Activated T-cell treated with anti-CD3 and anti-CD28 coated beads for 1 hour (primary cell): ENCODE measurements around the gene PLCB4.

Experiments used
- DNase-seq: peaks from one replicate; pipeline ENCODE4 v3.0.0-alpha.2; 2020; ENCODE audit warnings: low read depth

PLCB4 gene

GRCh38 chr20:9453201-9453600 is 384.3 kb downstream of the PLCB4 start:
- no peak for DNase-seq

GRCh38 chr20:9454791-9455190 is 385.9 kb downstream of the PLCB4 start:
- DNase-seq, result no peak

DNA sequence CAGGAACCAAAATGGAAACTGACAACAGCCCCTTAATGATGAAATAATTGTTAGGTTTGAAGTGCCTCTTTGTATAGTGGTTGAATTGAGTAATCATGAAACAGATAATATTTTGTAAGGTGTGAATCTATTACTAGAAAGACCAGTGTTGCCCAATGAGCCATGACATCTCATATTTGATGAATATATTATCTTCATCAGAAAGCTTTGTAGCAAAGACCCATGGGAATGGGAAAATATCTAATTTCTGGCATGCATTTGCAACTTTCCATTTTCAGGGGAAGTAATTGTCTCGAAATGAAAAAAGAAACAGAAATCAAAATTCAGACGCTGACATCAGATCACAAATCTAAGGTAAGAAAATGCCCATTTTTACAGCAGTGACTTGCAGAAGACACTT is 388.2 kb downstream of the PLCB4 start:
- DNase-seq, result no peak

- DNase-seq, result no peak
Observed at GRCh38 chr20:9458138-9458796, 389.4 kb downstream of the PLCB4 start.

- DNase-seq, result no peak
Observed at GRCh38 chr20:9460518-9460917, 391.6 kb downstream of the PLCB4 start.

- DNase-seq, result no peak
Observed at GRCh38 chr20:9467995-9468394, 399.1 kb downstream of the PLCB4 start.

DNA sequence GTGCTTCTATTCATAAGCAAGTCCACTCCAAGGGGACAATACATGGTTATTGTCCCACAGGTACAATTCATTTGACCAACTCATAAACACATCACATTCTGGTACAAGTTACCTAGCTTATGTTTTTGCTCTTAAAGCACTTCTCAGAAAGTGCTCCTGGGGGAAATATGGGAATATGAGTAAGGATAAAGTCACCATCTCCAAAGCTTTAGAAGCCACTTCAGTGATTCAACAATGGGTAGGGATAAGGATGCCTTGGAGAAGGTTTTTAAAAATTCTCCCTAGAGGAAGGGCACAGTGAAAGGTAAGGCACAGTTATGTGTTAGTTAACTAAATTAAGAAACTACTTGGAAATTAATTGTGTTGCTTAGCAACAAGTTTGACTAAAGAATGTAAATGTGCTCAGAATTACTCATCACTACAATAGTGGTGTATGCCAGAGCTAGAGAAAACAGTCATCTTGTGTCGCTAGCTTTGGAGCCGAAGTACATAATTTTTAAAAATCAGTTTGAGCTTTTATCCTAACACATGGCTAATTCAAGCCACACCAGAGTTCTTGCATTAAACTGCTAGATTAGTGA is 406.0 kb downstream of the PLCB4 start:
- DNase-seq, result no peak

DNA sequence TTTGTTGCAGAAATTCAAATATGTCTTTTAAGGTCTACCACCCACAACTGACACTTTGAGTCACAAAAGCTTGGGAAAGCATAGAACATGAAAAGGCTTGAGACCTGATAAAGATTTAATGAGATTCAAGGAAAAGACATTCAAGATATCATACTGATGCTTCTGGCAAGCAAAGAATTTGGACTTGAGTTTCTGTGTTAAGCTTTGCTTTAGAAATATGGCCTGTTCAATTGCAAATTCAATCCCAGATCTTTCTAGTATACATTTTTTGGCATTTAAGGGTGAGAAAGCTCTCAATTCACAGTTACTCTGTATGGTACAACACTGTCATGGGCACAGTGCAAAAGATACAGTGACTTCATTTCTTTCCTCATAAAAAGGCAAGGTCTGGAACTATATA is 406.6 kb downstream of the PLCB4 start:
- DNase-seq, result no peak

DNA sequence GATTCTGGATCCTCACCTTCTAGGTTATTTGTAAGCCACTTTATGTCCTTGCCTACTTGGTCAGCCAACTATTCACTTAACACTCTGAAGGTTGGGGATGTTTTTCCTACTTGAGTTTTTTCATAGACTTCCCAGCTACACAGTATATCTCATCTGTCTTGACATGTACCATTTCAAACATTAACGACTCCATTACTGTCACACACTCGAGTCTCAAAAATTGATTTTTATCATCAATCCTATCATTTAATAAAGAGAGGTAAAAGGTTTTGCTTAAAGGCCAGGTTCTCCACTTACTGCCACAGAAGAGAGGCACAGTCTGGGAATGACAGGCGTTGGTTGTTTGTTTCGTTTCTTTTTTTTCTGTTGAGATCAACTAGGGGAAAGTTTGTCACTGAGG is 407.3 kb downstream of the PLCB4 start:
- DNase-seq, result no peak

- no peak for DNase-seq
Observed at GRCh38 chr20:9476637-9477036, 407.8 kb downstream of the PLCB4 start.

- DNase-seq, result no peak
Observed at GRCh38 chr20:9478771-9479170, 409.9 kb downstream of the PLCB4 start.

- DNase-seq, result no peak
Observed at GRCh38 chr20:9480066-9480465, 411.2 kb downstream of the PLCB4 start.

- no peak for DNase-seq
Observed at GRCh38 chr20:9482180-9482579, 413.3 kb downstream of the PLCB4 start.

- no peak for DNase-seq
Observed at GRCh38 chr20:9483131-9483530, 414.2 kb downstream of the PLCB4 start.

DNA sequence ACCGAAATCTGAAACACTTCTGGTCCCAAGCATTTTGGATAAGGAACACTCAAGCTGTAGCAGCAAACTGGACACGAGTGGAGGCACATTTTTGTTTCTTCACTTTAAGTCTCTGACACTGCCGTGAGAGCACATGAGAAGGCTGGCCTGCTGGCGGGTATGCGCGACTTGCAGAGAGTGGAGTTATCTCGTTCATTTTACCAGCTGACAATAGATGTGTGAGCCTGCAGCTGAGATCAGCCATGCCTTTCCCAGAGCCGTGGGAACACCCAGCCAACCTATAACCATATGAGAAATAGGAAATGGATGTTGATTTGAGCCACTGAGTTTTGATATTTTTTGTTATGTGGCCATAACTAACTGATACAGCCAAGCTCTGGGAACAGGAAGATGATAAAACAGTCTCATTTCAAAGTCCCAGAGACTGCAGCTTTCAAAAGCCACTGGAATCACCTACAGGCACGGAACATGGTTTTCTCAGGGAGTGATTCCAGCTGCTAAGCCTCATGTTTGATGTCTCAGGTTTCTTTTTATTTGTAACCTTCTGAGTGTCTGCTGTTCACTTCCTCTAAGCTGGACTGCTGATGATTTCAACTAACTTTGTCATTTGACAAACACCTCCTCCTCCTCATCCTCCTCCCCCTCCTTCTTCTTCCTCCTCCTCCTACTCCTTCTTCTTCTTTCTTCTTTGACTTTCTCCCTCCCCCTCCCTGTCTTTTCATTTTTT is 416.9 kb downstream of the PLCB4 start:
- DNase-seq, result no peak

DNA sequence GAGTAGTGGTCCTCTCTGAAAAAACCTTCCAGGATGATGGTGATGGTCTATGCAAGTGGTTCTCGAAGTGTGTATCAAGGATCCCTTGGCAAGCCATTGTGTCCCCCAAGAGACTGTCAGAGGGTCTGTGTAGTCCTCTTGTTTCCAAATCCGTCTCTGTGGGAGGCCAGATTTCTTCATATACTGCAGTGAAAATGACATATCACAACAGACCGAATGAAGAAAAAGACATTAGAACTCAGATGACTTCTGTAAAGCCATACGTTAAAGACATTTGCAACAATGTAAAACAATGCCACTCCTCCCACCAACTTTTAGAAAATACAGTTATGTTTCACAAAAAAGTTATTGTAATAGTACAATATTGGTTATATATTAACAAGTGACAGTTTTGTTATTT is 418.3 kb downstream of the PLCB4 start:
- no peak for DNase-seq

- no peak for DNase-seq
Observed at GRCh38 chr20:9488063-9488462, 419.2 kb downstream of the PLCB4 start.

DNA sequence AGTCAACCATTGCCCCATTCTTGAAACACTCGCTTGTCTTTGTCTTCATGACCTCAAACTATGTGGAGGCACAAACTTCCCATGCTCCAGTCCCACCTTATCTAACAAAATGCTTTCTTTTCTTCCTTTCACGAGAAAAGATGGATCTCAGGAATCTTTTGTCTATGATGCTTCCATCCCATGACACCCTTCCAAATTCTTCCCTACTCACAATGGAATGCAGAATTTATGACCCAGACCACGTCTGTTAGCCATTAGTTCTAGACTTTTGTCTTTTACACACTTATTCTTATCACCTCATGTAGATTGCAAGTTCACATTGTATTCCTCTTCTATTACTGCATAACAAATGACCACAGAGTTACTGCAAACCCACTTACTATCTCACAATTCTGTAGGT is 421.3 kb downstream of the PLCB4 start:
- DNase-seq, result no peak

GRCh38 chr20:9490631-9491030 is 421.7 kb downstream of the PLCB4 start:
- no peak for DNase-seq

DNA sequence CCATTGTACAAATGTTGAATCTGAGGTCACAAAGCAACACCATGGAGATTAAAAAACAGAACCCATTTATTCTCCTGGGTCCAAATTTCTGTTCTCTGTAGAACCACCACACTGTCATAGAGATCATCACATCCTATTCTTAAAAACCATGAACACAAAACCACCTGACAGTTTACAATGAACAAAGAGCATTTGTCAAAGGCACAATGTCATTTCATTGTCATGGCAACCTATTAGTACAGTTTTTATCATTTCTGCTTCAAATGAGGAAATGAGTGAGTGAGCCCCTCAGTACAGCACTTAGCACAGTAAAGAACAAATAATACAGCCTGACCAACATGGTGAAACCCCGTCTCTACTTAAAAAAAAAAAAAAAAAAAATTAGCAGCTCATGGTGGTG is 422.4 kb downstream of the PLCB4 start:
- no peak for DNase-seq

- no peak for DNase-seq
Observed at GRCh38 chr20:9492067-9492466, 423.2 kb downstream of the PLCB4 start.

- DNase-seq, result no peak
Observed at GRCh38 chr20:9493803-9494202, 424.9 kb downstream of the PLCB4 start.

DNA sequence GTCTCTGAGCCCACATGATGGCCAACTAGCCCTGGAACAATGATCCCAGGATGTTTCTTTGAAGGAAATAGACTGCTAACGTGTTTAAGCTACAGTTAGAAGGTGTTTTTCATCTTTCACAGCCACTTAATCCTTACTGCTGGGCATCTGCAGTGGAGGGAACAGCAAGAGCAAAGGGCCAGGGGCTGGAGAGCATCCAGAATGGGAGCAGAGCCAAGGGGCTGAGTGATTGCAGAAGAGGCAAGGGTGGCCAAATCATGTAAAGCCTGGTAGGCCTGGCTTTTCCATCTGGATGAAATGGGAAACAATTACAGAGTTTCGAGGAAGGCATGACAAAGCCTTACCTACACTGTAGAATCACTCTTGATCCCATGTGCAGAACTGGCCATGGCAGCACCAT is 426.8 kb downstream of the PLCB4 start:
- DNase-seq, result no peak

- no peak for DNase-seq
Observed at GRCh38 chr20:9496155-9496554, 427.3 kb downstream of the PLCB4 start.
